GM12874 (cell line): ENCODE data around the gene PCSK1N.

Source experiments
- TF ChIP-seq, protein P1 (sequence below): IDR thresholded peaks from 2 replicates; pipeline ENCODE4 v1.5.1; 2011; ENCODE audit warnings: low read depth, mild to moderate bottlenecking, control low read depth, low read length, moderate library complexity; ENCODE audit not compliant: insufficient read depth

The PCSK1N gene

DNA sequence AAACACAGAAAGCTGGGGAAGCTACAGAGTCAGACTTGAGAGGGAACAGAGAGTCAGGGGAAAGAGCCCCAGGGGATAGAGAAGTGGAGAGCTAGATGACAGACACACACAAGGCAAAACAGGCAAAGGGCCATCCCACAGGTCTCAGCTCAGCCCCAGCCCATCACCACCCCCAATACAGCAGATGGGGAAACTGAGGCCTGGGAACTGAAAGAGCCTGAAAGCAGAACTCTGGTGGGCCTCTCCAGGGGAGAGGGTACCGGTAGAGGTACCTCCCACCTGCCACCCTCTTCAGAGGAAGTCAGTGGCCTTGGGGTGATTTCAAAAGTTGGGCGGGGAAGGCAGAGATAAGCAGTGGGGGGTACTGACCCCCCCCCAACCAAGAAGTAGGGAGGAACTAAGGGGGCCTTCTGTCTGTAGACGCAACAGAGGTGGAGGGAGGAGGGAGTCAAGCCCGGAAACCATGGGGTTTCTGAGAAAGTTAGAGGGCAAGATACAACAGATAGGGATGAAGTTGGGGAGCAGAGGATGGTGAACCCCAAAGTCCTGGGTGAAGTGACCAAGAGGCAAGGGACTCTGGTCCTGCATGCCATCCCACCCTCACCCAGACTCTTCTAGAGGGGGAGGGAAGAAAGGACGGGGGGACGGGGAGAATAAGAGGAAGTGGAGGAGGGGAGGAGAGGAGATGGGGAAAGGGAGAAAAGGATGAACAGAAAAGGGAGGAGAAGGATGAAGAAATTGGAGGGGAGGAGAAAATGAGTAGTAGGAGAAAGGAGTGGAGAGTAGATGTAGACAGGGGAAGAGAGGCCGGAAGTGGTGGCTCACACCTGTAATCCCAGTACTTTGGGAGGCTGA, 45.8 kb downstream of the PCSK1N start:
- TF ChIP-seq, protein P1, sequence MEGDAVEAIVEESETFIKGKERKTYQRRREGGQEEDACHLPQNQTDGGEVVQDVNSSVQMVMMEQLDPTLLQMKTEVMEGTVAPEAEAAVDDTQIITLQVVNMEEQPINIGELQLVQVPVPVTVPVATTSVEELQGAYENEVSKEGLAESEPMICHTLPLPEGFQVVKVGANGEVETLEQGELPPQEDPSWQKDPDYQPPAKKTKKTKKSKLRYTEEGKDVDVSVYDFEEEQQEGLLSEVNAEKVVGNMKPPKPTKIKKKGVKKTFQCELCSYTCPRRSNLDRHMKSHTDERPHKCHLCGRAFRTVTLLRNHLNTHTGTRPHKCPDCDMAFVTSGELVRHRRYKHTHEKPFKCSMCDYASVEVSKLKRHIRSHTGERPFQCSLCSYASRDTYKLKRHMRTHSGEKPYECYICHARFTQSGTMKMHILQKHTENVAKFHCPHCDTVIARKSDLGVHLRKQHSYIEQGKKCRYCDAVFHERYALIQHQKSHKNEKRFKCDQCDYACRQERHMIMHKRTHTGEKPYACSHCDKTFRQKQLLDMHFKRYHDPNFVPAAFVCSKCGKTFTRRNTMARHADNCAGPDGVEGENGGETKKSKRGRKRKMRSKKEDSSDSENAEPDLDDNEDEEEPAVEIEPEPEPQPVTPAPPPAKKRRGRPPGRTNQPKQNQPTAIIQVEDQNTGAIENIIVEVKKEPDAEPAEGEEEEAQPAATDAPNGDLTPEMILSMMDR: no peak

- TF ChIP-seq, protein P1: no peak
These were observed 47.6 kb downstream of the PCSK1N start for GRCh38 chrX:48787505-48788443.

- TF ChIP-seq, protein P1: no peak
These were observed 48.4 kb downstream of the PCSK1N start for GRCh38 chrX:48786825-48787504.

DNA sequence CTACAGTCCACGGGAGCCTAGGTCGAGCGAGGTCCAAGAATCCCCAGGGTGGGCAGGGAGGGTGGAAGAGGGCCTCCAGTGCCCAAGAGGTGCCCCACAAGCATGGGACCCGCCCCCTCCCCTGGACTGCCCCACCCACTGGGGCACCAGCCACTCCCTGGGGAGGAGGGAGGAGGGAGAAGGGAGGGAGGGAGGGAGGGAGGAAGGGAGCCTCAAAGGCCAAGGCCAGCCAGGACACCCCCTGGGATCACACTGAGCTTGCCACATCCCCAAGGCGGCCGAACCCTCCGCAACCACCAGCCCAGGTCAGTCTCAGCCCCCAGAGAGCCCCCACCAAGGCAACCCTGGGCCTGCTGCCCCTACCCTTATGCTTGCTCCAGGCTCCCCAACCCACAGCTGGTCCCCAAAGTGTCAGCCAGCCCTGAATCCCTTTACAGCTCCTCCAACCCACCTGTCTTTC, 49.0 kb downstream of the PCSK1N start, which contains the start of gene GATA1:
TSS of gene GATA1 (plus strand) at position 250 of the 460 bp plus-strand sequence. CDS start 4,520 bp downstream, outside the sequence.
- TF ChIP-seq, protein P1: no peak

DNA sequence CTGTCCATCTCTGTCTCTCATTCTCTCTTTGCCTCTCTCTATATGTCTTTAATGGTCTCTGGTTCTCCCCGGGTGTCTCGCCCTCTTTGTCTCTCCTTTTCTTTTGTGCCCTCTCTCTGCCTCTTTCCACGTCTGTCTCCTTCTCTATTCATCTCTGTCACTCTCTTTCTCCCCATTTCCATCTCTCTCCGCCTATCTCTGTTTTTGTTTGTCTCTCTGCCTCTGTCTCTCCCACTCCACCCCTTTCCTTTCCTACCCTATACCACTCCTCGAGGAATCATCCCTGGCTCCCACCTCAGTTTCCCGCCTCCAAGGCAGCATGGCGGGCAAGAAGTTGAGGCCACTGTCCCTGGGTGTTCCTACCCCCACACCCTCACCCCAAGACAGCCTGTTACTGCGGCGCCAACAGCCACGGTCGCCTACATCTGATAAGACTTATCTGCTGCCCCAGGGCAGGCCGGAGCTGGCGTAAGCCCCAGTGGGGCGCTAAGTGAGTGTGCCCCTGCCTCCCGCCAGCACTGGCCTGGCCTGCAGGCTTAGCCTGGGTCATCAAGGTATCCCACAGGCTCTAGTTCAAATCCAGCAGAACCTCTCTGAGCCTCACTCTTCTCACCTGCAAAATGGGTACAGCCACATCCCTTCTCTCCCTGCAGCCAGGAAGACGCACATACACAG, 49.7 kb downstream of the PCSK1N start:
- TF ChIP-seq, protein P1: no peak

DNA sequence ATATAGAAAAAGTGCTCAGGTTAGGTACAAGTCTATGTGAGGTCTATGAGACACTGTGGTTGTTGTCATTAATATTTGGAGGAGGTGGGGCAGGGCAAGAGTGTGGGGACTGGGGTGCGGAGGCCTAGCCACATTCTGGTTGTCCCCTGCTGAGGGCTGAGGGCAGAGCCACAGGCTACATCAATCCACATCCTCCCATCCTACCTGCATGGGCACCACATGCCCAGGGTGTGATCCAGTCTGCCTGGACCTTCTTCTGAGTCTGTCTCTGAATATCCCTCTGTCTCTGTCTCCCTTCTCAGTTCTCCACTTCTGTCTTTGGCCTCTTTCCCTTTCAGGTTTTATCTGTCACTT, 50.2 kb downstream of the PCSK1N start:
- TF ChIP-seq, protein P1: no peak
